ENCODE data around the gene DDX3X. TPM values are rescaled to one million over a fixed set of nuclear protein-coding genes. Genes with fewer than 3 reads are reported as not detected.
A peak's percentile ranks its signal among the peaks of the same experiment; 100 is the strongest.

Gene DDX3X
- total and polyA plus RNA-seq, 9 of the 15 experiments (the other 6 are each of a cell fraction or from before 2014, with no cell fraction given), result 51.3 to 232 (median 138) TPM

- TF ChIP-seq DMBX1 (CRISPR knock-in tag; IDR thresholded peaks at IDR 0.05; ENCODE audit: borderline replicate concordance) (no peak), MXI1 (IDR thresholded peaks at IDR 0.05; ENCODE audit: low read depth, low read length) (no peak), CBFB (CRISPR knock-in tag; IDR thresholded peaks at IDR 0.05) (no peak), E2F1 (CRISPR knock-in tag; IDR thresholded peaks at IDR 0.05) (no peak), CBFA2T2 (conservative IDR thresholded peaks at IDR 0.05) (no peak), ZNF696 (CRISPR knock-in tag; conservative IDR thresholded peaks at IDR 0.05) (no peak), CXXC5 (CRISPR knock-in tag; IDR thresholded peaks at IDR 0.05) (0 out of 2 replicates have a peak, but pooled peaks have one; percentile 31), E2F5 (CRISPR knock-in tag; IDR thresholded peaks at IDR 0.05) (no peak), RAD21 (CRISPR knock-in tag; conservative IDR thresholded peaks at IDR 0.05 in 1 of 2, IDR thresholded peaks at IDR 0.05 in 1 of 2) (no peak), ZNF124 (CRISPR knock-in tag; IDR thresholded peaks at IDR 0.05) (no peak), NFIC (IDR thresholded peaks at IDR 0.05) (peak; percentile 30; the same call in 1 of the 2 replicates), NFIX (CRISPR knock-in tag; IDR thresholded peaks at IDR 0.05; ENCODE audit: low read depth) (no peak), GABPA (tag; conservative IDR thresholded peaks at IDR 0.05; ENCODE audit: low read depth) (no peak; the same call in 1 of the 2 replicates), KDM4B (IDR thresholded peaks at IDR 0.05; ENCODE audit: borderline replicate concordance in 2 of 2, low read depth in 1 of 2) (no peak), ZNF778 (CRISPR knock-in tag; IDR thresholded peaks at IDR 0.05) (no peak), ILK (tag; IDR thresholded peaks at IDR 0.05; ENCODE audit: borderline replicate concordance, low read depth) (no peak), CBX8 (IDR thresholded peaks at IDR 0.05; ENCODE audit: borderline replicate concordance, extremely low read depth, low read depth, low read length, poor library complexity, severe bottlenecking) (no peak), ZNF766 (CRISPR knock-in tag; conservative IDR thresholded peaks at IDR 0.05) (no peak), ATF3 (IDR thresholded peaks at IDR 0.05) (peak; percentile 98), ATF3 (CRISPR knock-in tag; conservative IDR thresholded peaks at IDR 0.05) (no peak)
These were observed 50.2 kb downstream of the DDX3X start (continued) for GRCh38 chrX:41384051-41384705.
